KOPT-K1 (cell line): ENCODE measurements around the gene CD9.
"Not testable (repeated sequence)": the region's sequence is repeated elsewhere in the genome, so short reads cannot be mapped to it uniquely, and the experiment has no call there.

Experiments
- H3K27ac ChIP-seq: fragments of 200-600 bp; sonication (generic); 2 replicates; pipeline ENCODE4 v1.5.1; 2016; ENCODE audit warnings: antibody characterized with exemption, mild to moderate bottlenecking, low read depth, low read length; ENCODE audit not compliant: poor library complexity, severe bottlenecking
- H3K36me3 ChIP-seq: fragments of 200-600 bp; sonication (generic); 2 replicates; pipeline ENCODE4 v1.5.1; 2017; ENCODE audit warnings: antibody characterized with exemption, mild to moderate bottlenecking, low read length, moderate library complexity; ENCODE audit not compliant: insufficient read depth
- H3K9me3 ChIP-seq: fragments of 200-600 bp; sonication (generic); 2 replicates; pipeline ENCODE4 v1.5.1; 2017; ENCODE audit warnings: antibody characterized with exemption, low read length, mild to moderate bottlenecking; ENCODE audit not compliant: insufficient read depth, poor library complexity, severe bottlenecking

CD9 gene

DNA sequence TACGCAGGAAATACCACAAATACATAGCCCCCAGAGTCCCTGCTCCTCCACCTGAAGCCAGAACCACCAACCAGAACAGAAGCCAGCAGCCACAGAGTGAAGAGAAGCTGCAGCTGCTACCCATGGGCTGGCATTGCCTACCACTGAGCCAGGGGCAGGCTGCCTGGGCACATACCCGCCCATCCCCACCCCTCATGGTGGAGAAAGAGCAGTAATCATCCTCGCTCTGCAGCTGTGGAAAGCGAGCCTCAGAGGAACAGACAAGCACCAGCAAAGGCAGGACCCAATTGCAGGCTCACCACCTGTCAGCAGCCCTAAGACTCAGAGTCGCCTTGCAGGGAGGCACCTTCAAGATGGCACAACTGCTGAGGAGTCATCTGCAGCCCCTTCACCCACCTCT is 11.2 kb upstream of the CD9 start:
- Histone ChIP-seq H3K36me3 (no peaks in the 10 kb centered on the region), H3K9me3 (no peaks in the 10 kb centered on the region), H3K27ac (no peak overlapping the region)

DNA sequence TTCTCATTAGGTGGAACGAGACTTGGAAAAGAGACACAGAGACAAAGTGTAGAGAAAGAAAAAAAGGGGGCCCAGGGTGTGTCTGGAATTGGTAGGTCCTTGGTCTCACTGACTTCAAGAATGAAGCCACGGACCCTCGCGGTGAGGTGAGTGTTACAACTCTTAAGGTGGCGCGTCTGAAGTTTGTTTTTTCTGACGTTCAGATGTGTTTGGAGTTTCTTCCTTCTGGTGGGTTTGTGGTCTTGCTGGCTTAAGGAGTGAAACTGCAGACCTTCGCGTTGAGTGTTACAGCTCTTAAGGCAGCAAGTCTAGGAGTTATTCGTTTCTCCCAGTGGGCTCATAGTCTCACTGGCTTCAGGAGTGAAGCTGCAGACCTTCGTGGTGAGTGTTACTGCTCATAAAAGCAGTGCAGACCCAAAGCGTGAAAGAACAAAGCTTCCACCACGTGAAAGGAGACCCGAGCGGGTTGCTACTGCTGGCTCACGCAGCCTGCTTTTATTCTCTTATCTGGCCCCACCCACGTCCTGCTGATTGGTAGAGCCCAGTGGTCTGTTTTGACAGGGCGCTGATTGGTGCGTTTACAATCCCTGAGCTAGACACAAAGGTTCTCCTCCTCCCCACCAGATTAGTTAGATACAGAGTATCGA is 10.1 kb upstream of the CD9 start:
- not testable (repeated sequence) for H3K27ac ChIP-seq, H3K9me3 ChIP-seq, H3K36me3 ChIP-seq

DNA sequence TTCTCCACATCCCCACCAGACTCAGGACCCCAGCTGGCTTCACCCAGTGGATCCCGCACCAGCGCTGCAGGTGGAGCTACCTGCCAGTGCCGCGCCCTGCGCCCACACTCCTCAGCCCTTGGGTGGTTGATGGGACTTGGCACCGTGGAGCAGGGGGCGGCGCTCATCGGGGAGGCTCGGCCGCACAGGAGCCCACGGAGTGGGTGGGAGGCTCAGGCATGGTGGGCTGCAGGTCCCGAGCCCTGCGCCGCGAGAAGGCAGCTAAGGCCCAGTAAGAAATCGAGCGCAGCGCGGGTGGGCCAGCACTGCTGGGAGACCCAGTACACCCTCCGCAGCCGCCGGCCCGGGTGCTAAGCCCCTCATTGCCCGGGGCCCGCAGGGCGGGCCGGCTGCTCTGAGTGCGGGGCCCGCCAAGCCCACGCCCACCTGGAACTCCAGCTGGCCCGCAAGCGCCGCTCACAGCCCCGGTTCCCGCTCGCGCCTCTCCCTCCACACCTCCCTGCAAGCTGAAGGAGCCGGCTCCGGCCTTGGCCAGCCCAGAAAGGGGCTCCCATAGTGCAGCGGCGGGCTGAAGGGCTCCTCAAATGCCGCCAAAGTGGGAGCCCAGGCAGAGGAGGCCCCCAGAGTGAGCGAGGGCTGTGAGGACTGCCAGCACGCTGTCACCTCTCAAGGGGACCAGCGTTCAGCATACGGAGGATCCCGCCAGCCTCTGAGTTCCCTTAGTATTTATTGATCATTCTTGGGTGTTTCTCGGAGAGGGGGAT is 9.3 kb upstream of the CD9 start:
- H3K9me3 ChIP-seq, H3K27ac ChIP-seq, H3K36me3 ChIP-seq: not testable (repeated sequence)

DNA sequence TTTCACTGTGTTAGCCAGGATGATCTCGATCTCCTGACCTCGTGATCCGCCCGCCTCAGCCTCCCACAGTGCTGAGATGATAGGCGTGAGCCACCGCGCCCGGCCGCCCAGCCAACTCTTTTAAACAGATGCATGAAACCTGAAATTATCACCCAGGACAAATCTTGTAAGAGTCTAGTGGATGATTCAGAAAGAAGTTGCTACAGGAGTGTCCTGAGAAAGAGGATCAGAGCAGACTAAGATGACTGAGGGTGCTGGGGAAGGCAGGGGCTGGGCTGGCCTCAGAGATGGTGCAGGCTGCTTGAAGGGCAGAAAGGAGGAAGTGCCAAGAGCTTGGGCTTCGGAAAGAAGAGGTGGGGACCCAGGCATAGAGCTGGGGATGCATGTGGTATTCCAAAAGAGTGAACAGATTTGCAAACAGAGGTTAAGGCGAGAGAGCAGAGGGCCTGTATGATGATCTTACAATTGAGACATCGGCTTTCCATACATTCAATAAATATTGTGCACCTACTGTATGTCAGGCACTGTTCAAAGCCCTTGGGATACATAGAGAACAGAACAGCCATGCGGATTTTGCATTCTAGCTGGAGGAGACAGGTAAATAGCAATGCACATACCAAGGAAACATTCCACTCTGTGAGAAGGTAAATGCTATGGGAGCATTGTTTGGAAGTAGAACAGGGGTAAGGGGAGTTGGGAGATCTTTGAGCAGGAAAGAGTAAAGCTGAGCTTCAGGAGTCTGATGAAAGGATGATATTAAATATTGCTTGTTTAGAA is 7.4 kb upstream of the CD9 start:
- Histone ChIP-seq H3K27ac (no peak overlapping the region), H3K36me3 (no peaks in the 10 kb centered on the region), H3K9me3 (no peaks in the 10 kb centered on the region)

DNA sequence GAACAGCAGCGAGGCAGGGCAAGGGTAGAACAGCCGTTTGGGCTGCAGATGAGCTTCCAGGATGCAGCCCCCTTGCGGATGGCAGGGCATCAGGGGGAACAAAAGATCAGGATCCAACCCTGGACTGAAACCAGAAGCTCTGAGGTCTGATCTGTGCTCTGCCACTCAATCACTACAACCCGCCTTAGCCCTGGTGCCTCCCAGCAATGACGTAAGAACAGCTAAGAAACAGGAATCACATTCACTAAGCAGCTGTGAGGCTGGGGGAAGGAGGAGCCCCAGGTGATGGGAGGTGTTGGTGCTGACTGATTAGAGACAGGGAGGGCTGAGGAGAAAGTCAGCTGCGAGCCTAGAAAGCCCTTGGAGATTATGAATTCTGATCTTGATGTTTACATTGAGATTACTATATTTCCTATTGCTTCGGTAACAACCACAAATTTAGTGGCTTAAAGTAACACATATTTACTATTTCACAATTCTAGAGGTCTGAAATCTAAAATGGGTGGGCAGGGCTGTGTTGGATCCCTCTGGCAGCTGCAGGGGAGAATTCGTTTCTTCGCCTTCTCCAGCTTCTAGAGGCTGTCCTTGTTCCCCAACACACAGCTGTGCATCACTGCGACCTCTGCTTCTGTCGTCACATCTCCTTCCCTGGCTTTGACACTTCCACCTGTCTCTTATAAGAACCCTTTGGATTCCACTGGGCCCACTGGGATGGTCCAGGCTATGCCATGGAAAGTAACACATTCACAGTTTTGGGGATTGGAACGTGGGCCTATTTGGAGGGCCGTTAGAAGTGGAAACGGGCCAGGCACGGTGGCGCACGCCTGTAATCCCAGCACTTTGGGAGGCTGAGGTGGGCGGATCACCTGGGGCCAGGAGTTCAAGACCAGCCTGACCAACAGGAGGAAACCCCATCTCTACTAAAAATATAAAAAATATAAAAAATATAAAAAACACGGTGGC is 6.1 kb upstream of the CD9 start:
- Histone ChIP-seq H3K9me3 (no peaks in the 10 kb centered on the region), H3K36me3 (no peaks in the 10 kb centered on the region), H3K27ac (no peak overlapping the region)

DNA sequence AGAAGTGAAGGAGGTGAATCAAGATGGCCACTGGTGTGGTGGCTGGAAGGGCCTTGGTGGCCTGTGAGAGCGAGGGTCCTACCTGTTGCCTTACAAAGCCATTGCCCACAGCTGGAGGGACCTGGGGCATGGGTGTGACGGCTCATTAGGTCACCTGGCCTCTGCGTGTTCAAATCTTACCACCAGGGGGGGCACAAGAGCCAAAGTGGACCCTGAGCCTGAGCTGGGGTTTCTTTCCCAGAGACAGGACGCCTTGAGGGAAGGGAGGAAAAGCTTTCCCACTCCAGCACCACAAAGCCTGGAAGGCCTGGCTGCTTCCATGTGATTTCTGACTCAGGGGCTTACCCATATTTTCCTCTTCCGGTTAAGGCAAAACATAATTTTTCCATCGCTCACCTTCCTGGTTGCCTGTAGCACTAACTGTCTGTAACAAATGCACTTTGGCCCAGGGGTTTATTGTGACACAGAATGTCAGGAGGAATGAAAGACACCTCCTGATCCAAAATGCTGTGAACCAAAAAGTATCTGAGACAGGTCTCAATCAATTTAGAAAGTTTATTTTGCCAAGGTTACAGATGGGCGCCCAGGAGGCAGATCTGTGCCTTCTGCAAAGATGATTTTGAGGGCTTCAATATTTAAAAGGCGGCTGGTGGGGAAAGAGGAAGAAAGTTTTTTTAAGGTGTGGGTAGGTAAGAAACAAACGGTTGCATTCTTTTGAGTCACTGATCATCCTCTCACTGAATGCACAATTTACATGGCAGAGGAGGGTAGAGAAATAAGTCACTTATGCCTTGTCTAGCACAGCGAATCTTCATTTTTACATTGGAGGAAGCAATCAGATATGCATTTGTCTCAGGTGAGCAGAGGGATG is 4.3 kb upstream of the CD9 start:
- Histone ChIP-seq H3K9me3 (no peaks in the 10 kb centered on the region), H3K36me3 (no peaks in the 10 kb centered on the region), H3K27ac (no peak overlapping the region)

DNA sequence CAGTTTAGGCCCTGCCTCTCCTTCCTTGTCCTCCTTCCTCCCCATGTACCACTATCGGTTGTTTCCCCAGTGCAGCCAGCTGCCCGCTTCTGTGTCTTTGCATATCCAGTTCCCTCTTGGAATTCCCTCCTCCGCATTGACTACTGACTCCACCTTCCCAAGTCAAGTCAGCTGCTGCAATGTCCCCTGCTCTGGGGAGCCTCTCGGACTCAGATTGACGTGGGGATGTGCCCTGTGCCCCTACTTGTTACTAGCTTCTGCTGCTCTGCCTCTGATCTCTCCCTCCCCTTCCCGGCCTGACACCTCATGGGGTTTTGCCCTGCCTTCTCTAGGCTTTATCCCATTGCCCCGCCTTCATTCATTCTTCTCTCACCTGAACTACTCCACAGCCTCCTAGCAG is 2.1 kb upstream of the CD9 start:
- Histone ChIP-seq H3K27ac (no peak overlapping the region), H3K36me3 (no peaks in the 10 kb centered on the region)

DNA sequence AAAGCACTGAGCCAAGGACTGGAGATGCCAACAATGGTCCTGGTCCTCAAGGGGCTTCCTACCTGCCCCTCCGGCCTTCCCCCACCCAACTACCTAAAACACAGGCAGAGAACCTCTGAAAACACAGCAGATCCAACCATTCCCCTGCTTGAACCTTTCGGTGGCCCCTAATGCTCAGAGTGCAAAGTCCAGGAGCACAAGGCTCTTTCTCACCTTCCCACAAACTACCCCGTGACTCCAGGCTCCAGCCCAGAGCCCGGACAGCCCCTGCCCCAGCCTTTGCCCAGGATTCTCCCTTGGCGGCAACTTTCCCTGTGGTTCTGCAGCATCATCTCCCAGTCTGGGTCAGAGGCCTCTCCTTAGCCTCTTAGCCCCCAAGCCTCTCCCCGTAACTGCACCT is 1.6 kb upstream of the CD9 start:
- Histone ChIP-seq H3K9me3 (no peaks in the 10 kb centered on the region), H3K36me3 (no peaks in the 10 kb centered on the region), H3K27ac (no peak overlapping the region)

More for the DNA sequence above, 2.1 kb upstream of the CD9 start:
- H3K9me3 ChIP-seq = no peaks in the 10 kb centered on the region

DNA sequence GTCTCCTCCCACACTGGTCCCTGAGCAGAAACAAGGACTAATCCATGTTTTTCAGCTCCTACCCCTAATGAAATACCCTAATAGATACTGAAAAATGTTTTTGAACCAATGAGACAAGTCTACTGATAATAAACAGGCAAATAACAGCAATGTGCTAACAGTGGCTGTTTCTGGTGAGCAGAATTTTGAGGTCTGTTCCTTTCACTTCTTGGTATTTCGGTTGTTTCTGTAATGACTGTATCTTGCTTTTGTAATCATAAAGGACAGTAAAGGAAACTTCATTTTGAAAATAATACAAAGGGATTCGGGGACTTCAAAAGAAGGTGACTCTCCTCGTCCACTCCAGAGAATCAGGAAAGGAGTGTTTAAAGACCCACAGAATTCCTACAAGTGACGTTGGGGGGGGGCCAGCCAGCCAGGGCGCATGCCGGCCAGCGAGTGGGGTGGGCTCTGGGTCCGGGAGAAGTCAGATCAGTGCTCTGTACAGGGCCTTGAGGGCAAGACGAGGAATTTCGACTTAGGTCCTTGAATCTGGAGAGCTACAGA is 1.1 kb upstream of the CD9 start:
- H3K9me3 ChIP-seq = no peaks in the 10 kb centered on the region
- H3K27ac ChIP-seq = no peak overlapping the region
- no peaks in the 10 kb centered on the region for H3K36me3 ChIP-seq

DNA sequence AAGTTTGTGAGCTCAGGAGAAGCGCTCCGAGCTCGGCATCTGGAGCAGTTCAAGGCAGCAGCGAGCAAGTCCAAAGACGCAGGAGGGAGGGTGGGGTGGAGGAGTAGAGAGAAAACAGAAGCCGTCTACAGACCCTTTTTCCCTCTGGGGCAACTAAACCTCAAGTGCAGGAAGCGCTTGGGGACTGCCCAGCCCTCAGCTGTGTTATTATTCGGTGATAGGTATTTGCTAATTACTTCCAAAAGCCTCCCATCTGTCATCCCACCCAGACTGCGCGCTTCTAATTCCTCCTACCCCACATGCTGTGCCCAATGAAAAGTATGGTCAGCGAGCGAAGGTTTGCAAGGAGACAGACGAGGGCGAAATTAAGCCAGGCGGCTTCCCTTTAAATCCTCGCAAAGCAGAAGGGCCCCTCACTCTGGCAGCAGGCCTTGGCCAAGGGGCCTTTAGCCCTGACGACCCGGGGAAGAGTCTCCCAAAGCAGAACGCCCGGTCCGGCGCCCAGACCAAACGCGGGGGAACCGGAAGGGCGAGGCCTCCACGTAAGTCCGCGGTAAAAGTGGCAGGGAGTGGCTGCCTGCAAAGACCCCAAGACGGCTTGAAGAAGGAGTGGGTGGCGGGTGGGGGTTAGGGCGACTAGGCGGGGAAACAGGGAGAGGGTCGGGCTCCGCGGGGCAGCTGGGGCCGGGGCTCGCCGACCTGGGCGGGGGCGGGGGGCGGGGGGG is 507 bp upstream of the CD9 start:
- Histone ChIP-seq H3K27ac (no peak overlapping the region), H3K9me3 (no peaks in the 10 kb centered on the region), H3K36me3 (no peaks in the 10 kb centered on the region)

DNA sequence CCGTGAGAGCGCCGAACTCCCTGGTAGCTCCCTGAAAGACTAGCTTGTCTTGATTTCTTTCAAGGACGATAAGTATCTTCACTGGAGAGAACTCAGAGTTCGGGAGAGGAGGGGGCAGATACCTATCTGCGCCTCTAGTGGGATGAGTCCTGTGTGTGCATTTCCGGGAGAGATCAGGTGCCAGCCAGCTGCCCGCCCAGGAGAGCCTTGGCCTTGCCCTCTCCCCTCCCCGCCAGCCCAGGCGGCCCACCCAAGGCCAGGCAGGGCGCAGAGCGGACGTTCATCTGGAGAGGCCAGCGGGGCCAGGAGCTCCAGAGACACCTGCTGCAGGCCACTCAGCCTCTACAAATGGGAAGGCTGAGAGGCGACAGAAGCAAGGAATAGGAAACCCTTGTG is 1.0 kb downstream of the CD9 start:
- H3K9me3 ChIP-seq = no peaks in the 10 kb centered on the region
- H3K27ac ChIP-seq = no peak overlapping the region
- no peaks in the 10 kb centered on the region for H3K36me3 ChIP-seq

DNA sequence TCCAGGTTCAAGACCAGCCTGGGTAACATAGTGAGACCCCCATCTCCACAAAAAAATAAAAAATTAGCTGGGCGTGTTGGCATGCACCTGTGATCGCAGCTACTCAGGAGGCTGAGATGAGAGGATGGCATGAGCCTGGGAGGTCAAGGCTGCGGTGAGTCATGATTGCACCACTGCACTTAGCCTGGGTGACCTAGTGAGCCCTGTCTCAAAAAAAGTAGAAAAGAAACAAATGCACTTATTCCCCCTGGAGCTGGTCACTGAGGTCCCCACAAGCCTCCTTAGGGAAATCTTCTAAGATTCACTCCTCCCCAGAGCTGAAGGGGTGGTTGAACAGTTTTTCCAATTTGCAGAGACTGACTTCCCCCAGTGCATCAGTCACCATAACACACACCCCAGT is 1.6 kb downstream of the CD9 start:
- Histone ChIP-seq H3K36me3 (no peaks in the 10 kb centered on the region), H3K27ac (no peak overlapping the region)

DNA sequence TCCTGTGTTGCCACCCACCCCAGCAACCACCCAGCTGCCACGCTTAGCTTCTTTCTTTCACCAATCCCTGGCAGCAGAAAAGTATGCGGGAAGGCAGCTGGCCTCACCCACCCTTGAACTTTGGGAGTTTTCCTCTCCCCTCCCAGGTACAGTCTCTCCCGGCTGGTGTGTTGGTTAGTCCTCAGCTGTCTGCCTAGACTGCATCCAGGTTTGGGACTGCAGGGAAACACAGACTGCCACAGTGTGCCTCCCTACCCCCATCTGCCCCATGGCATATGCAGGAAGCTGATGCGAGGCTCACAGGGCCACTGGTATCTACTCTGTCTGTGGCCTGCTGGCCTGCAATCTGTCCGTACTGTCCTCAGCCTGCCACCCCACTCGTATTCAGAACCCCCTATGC is 2.1 kb downstream of the CD9 start:
- Histone ChIP-seq H3K27ac (no peak overlapping the region), H3K36me3 (no peaks in the 10 kb centered on the region), H3K9me3 (no peaks in the 10 kb centered on the region)

More for the DNA sequence above, 1.6 kb downstream of the CD9 start:
- H3K9me3 ChIP-seq = no peaks in the 10 kb centered on the region
